ENCODE measurements around the gene HS6ST3. TPM values are rescaled to one million over a fixed set of nuclear protein-coding genes. Genes with fewer than 3 reads are reported as not detected.

The HS6ST3 gene
- total RNA-seq, 2 donors from 2014 or later = not detected

DNA sequence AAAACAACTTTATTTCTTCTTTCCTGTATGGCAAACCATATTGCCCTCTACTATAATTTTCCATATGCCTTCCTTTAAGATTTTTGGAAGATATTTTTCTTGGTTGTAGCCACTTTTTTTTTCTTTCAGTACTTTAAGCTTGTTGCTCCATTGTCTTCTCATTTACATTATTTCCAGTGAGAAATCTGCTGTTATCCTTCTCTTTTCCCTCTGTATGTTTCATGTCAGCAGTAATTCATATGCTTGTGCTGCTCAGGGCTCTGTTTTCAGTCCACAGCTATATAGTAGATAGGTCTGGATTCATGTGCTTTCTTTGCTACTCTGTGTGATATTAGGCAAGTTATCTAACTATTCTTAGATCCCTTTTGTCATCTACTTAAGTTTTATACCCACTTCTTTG lies 636.7 kb downstream of the HS6ST3 start:
- Mint-ChIP-seq H3K9me3 (peaks cover 9 to 15% of the 10 kb centered on the region in 2 donors), H3K27ac (no peak overlapping the region), H3K36me3 (no peaks in the 10 kb centered on the region)
- no peak for DNase-seq (ENCODE audit: low spot score in 2 of 2)
- ATAC-seq = no peak

DNA sequence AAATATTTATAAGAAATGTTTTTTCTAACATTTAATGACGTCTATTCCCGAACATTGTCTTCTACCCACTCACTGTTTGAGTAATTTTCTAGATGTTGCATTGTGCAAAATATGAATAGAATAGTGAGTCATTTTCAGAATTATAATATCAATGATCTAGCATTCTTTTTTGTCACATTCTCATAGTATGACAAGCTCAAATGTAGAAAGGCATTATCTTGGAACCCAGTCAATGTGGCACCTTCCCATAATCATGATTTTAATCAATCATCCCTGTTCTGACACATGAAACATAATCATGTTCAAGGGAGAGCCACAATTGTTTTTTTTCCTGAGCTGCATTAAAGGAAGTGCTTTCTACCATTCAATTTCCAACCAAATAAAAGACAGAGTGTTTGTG lies 638.6 kb downstream of the HS6ST3 start:
- DNase-seq (ENCODE audit: low spot score in 2 of 2) (no peak), ATAC-seq (no peak)
- peaks cover 13 to 23% of the 10 kb centered on the region in 2 donors for H3K9me3 Mint-ChIP-seq
- H3K36me3 Mint-ChIP-seq = no peaks in the 10 kb centered on the region
- no peak overlapping the region for H3K27ac Mint-ChIP-seq

DNA sequence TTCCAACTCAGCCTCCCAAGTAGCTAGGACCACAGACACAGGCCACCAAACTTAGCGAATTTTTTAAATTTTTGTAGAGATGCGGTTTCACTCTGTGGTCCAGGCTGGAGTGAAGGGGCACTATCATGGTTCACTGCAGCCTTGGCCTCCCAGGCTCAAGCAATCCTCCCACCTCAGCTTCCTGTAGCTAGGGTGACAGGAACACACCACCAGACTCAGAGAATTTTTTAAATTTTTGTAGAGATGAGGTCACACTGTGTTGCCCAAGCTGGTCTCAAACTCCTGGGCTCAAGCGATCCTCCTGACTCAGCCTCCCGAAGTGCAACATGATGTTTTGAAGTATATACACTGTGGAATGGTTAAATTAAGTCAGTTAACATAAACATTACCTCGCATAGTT lies 640.8 kb downstream of the HS6ST3 start:
- ATAC-seq (no peak), DNase-seq (ENCODE audit: low spot score in 2 of 2) (no peak)
- Mint-ChIP-seq H3K9me3 (peaks cover 15 to 23% of the 10 kb centered on the region in 2 donors), H3K36me3 (no peaks in the 10 kb centered on the region), H3K27ac (no peak overlapping the region)

DNA sequence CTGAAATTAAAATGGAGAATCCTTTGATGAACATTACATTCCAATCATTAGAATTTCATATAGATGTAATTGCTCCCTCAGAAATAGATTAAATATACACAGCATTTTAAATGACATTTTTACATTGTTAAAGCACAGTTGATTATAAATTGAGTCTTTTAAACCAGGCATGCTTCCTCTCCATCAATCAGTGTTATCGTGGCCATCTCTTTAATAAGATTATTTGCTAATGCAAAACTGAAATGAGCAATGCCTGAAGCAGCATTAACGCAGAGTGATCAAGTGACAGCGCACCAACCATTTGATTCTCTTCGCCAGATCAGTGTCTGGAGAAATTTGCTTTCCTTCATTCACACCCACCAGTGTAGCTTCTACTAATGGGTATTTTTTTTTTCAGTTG lies 644.6 kb downstream of the HS6ST3 start:
- Mint-ChIP-seq H3K36me3 (no peaks in the 10 kb centered on the region), H3K9me3 (peaks cover 14 to 21% of the 10 kb centered on the region in 2 donors), H3K27ac (no peak overlapping the region)
- no peak for DNase-seq (ENCODE audit: low spot score in 2 of 2)
- no peak for ATAC-seq

DNA sequence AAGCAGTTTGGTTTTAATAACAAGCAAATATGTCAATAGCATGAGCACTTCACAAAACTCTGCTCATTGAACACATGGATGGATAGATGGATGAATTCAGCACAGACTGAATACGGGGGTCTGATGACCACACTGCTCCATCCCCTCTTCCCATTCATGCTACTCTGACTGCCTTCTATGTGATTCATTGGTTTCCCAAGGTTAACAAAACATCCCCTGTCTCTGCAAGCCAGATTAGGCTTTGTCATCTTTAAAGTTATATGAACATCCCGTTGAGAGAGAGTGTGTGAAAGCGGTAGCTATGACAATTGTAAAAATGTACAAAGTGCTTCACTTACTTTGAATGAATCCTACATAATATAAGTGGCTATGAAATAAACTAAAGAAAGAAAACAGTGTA lies 651.9 kb downstream of the HS6ST3 start:
- Mint-ChIP-seq H3K9me3 (peaks cover 9% of the 10 kb centered on the region in 2 donors), H3K36me3 (no peaks in the 10 kb centered on the region), H3K27ac (no peak overlapping the region)
- DNase-seq (ENCODE audit: low spot score in 2 of 2) (no peak), ATAC-seq (no peak)

DNA sequence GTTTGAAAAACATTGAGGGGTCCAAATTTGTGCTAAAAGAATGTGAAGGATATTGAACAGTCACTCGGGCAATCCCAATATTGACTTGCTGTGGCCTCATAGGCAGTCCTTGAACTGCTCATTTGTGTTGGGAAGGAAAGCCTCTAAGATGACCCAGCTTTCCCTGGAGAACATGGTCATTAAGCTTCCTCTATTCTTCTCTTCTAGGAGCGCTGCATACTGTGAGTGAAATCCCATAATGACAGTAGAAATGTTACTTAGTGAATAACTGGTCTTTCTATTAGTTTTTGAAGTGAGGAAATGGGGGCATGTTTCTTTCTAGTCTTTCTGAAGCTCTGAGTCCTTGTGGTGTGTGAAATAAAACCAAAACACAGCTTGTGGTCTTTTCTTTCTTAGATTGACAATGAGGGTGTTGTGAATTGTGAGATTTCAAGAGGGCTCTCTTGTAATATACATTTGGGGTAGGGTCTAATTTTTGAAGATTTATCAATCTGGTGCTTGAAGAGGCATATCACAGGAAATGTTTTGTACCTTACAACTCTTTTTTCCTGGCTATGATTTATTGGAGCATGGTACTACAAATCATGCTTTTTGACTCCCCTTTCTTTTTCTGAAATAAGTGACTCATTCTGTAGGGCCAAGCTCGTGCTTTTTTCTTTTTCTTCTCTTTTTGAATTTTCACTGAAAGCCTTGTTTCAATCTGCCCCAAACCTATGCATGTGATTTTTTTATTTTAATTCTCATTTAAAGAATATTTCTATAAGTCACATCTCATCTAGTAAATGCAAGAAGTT lies 653.6 kb downstream of the HS6ST3 start:
- DNase-seq (ENCODE audit: low spot score in 2 of 2) (no peak), ATAC-seq (no peak)
- Mint-ChIP-seq H3K9me3 (peaks cover 9 to 16% of the 10 kb centered on the region in 2 donors), H3K36me3 (no peaks in the 10 kb centered on the region), H3K27ac (no peak overlapping the region)

DNA sequence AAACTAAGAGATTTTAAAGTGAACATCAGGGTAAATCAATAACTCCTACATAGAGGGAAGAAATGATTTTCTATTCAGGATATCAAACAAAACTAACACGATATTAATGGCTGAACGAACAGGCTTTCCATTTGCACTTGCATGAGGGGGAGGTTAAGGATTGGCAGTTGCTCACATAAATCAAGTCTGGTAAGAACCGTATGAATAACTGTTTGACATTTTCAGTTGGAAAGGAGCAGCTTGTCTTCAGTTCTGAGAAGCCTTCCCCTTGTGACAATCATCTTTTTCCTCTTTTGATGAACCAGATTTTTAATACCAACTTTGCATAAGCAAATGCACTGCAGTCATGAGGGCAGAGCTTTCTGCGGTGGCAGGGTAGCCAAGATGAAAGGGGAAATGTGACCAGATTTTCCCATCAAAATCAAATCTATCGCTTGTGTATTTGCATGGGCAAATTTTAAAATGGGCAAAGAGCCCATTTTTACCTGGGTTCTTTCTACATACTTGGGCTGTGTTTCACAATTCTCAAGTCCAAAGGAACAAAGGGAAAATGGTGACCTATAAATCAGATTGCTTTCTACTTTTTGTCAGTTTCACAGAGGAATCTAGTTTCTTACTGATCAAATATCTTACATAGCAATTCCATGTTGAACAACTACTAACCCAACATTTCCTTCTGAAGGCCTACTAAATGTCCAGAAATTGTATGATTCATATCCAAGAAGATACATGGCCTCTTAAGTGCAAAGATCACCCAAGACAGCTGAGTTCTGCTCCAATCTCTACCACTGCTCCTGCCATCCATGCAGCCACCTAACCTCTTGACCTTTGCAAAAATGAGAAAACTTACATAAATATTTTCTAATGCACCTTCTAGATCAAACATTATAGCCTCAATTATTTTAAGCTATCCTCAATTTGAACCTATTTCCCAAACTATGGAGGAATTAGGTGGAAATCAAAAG lies 654.7 kb downstream of the HS6ST3 start:
- H3K9me3 Mint-ChIP-seq = peaks cover 11 to 15% of the 10 kb centered on the region in 2 donors
- DNase-seq (ENCODE audit: low spot score in 2 of 2) (no peak), ATAC-seq (no peak)
- H3K27ac Mint-ChIP-seq = no peak overlapping the region
- H3K36me3 Mint-ChIP-seq = no peaks in the 10 kb centered on the region

DNA sequence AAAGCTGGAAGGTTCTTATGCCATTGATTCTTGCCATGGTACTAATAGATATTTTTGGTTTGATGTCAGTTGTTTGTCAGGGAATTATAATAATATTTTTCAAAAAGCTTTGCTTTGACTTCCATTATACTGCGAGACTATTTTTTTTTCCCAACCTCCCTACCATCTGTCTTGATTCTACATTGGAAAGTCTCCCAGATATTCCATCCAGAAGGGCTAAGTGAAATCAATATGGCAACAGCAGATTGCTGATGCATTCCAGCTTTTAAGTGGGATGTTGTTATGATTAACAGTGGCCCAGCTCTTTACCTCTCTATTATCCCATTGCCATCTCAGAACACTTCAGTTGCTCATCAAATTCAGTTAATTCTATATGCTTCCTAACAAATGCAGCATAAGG lies 657.0 kb downstream of the HS6ST3 start:
- H3K9me3 Mint-ChIP-seq = peaks cover 6 to 10% of the 10 kb centered on the region in 2 donors
- DNase-seq (ENCODE audit: low spot score in 2 of 2) = no peak
- ATAC-seq = no peak
- H3K36me3 Mint-ChIP-seq = no peaks in the 10 kb centered on the region
- no peak overlapping the region for H3K27ac Mint-ChIP-seq

DNA sequence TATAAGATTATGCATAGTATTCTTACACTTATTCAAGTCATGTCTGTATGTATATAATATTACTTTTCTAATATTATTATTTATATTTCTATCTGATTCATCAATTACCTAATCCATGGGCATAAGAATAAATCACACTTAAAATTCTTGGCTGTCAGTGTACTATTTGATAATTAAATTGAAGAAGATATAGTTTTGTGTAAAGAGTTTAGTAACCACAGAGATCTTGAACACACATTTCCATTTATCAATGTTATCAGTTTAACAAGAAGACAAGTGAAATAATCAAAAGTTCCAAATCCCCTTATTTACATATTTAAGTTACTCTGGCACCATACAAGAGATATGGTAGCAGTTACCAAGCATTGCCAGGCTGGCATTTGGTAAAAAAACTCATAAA lies 659.9 kb downstream of the HS6ST3 start:
- H3K27ac Mint-ChIP-seq = no peak overlapping the region
- H3K36me3 Mint-ChIP-seq = no peaks in the 10 kb centered on the region
- H3K9me3 Mint-ChIP-seq = peaks cover 6 to 7% of the 10 kb centered on the region in 2 donors
- no peak for ATAC-seq
- DNase-seq (ENCODE audit: low spot score in 2 of 2) = no peak

DNA sequence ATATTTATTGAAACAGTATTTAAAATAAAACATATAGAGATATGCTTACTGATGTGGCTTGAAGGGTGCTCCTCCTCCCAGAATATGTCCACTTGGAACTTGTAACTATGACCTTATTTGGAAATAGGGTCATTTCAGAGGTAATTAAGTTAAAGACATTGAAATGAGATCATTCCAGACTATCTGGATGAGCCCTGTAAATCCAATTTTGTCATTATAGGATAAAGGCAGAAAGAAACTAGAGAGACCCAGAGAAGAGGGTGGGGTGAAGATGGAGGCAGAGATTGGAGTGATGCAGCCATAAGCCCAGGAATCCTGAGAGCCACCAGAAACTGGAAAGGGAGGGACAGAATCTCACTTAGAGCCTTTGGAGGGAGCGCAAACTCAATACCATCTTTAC lies 661.2 kb downstream of the HS6ST3 start:
- ATAC-seq = no peak
- Mint-ChIP-seq H3K27ac (no peak overlapping the region), H3K9me3 (peaks cover 6 to 7% of the 10 kb centered on the region in 2 donors), H3K36me3 (no peaks in the 10 kb centered on the region)
- DNase-seq (ENCODE audit: low spot score in 2 of 2) = no peak

DNA sequence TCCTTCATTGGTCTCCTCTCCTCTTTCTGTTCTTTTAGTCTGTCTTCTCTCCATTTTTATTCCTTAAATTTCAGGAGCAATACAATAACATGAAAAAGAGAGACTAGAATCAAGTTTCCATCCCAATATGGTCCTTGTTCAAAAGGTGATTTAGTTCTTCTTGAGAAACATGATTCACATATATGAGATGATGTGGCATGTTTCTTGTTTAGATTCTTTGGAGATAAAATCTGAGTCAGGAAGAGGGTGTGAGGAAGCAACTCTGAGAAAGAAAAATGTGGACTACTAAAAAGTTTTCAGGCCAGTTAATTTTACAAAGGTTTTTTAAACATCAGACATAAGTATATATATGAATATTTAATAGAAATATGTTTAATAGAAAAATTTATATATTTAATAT lies 673.0 kb downstream of the HS6ST3 start:
- no peak for DNase-seq (ENCODE audit: low spot score in 2 of 2)
- Mint-ChIP-seq H3K9me3 (peaks cover 0 to 4% of the 10 kb centered on the region in 2 donors), H3K36me3 (no peaks in the 10 kb centered on the region), H3K27ac (no peak overlapping the region)
- no peak for ATAC-seq

DNA sequence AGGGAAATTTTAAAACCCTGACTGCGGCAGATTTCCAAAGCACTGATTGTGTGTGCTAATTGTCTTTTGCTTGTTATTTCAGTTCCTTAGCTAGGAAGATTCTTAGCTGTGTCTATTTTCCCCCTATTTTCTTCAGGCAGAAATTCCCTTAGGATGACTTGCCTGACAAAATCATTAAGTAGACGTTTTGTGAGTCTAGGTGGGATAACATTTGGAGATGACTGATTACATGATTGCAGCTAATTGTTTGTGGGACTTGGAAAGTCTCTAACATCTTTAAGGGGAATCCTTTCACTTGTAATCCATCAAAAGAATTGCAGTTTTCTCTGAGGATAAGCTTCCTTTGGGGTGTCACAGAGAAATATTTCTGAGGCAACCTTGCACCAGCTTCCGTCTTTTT lies 676.4 kb downstream of the HS6ST3 start:
- ATAC-seq (no peak), DNase-seq (ENCODE audit: low spot score in 2 of 2) (no peak)
- no peaks in the 10 kb centered on the region for H3K36me3 Mint-ChIP-seq
- H3K27ac Mint-ChIP-seq = no peak overlapping the region
- peaks cover 3 to 8% of the 10 kb centered on the region in 2 donors for H3K9me3 Mint-ChIP-seq

DNA sequence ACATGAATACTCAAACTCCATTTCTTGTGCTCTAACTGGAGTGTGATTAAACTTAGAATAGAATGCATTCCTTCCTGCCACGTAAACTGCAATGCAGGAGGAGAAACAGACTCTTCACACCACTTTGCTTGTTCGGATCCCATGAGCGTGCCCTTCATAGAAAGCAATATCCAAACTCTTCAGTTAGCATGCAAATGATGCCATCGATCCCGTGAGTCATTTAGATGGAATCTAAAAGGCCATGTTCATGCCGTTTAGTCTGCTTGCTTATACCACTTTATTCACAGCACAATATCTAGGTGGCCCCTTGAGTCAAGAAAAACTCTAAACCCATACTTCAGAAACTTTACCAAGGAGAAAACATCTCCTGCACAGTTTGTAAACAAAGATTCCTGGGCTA lies 678.6 kb downstream of the HS6ST3 start:
- Mint-ChIP-seq H3K36me3 (no peaks in the 10 kb centered on the region), H3K9me3 (peaks cover 3 to 8% of the 10 kb centered on the region in 2 donors), H3K27ac (no peak overlapping the region)
- DNase-seq (ENCODE audit: low spot score in 2 of 2) (no peak), ATAC-seq (no peak)

DNA sequence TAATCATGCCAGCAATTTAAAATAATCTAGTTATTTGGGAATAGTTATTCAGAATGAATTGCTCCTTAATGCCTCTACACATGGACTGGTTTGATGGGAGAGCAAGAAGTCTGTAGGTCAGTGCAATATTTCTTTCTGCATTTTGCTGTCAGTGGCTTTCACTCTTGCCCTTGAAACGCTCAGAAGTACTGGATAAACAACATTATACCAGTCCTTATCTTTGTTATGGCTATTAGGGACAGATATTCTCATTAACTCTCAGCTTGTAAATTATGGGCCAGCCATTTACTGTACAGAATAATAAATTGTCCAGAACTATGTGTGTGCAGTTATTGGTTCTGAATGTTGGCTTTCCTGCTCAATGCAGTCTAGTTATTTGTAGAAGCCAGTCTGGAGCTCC lies 680.0 kb downstream of the HS6ST3 start:
- ATAC-seq = no peak
- H3K9me3 Mint-ChIP-seq = peaks cover 10 to 12% of the 10 kb centered on the region in 2 donors

DNA sequence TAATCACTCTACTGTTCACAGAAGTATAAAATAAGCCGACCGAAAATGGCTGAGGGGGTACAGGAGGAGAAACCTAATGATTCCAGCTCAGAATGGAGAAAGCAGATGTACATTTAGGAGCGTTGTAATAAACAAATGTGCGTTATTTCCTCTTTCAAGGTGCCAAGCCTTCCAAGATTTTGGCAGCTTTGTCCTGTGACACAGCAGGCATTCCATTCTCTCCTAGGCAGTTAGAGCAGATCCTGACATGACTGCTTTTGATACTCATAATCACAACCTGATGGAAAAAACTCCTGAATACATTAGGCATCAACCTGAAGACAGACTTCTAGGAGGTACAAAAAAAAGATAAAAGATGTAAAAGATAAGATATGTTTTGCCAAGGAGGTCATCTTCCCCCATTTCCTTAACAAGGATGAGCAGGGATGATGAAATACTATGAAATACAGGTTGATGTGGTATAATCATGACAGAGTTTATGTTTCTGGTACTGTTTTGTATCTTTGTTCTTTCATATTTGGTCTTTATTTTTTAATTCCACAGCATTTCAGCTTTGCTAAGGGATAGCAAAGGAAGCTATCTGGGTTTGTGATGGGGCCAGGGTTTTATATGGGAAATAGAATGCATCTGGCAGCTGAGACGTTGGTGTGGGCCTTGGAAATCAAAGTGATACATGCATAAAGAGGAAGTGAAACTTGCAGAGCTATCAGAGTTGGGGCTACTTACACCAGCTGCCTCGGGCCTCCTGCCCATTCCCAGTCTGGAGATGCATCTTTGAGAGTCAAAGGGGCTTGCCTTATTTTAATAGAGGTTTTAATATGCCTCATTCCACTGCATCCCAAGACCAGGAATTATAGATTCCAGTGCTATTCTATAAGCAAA lies 681.8 kb downstream of the HS6ST3 start:
- ATAC-seq (no peak), DNase-seq (ENCODE audit: low spot score in 2 of 2) (no peak)
- Mint-ChIP-seq H3K9me3 (peaks cover 15 to 18% of the 10 kb centered on the region in 2 donors), H3K27ac (no peak overlapping the region), H3K36me3 (peaks cover 0 to 4% of the 10 kb centered on the region in 2 donors)

More for the DNA sequence above, 680.0 kb downstream of the HS6ST3 start:
- Mint-ChIP-seq H3K36me3 (peaks cover 0 to 4% of the 10 kb centered on the region in 2 donors), H3K27ac (no peak overlapping the region)
- DNase-seq (ENCODE audit: low spot score in 2 of 2) = no peak

DNA sequence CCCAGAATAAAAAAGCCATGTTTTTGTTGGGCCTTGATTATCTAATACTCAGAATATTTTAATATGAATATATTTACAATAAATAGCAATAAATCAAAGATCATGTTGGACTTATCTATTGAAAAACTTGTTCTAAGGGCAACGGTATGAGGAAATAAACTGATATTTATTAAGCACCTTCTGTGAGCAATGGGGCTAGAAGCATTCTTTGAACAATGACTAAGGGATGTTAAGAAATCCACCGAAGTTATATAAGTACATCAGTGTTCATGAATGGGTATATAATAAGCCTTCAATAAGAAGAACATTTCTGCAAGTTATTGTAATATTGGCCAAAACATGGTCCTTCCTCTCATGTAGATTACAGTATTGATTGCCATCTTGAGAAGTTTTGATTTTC lies 682.5 kb downstream of the HS6ST3 start:
- H3K36me3 Mint-ChIP-seq = peaks cover 0 to 4% of the 10 kb centered on the region in 2 donors
- DNase-seq (ENCODE audit: low spot score in 2 of 2) (no peak), ATAC-seq (no peak)
- H3K27ac Mint-ChIP-seq = no peak overlapping the region
- peaks cover 15 to 18% of the 10 kb centered on the region in 2 donors for H3K9me3 Mint-ChIP-seq
